HCT116 (cell line): Measurements from ENCODE around the gene ZBTB16.

Experiments used
- ELF1 ChIP-seq: IDR thresholded peaks from 2 replicates; pipeline ENCODE4 v1.6.1; 2012; ENCODE audit warnings: low read depth, borderline replicate concordance
- EZH2 ChIP-seq: fragments of 200-600 bp; sonication (generic); IDR thresholded peaks from 2 replicates; pipeline ENCODE4 v1.6.1; 2017; ENCODE audit warnings: antibody characterized with exemption, mixed run types
- EZH2phosphoT487 ChIP-seq: fragments of 200-600 bp; IDR thresholded peaks from 2 replicates; pipeline ENCODE4 v1.6.1; 2018; ENCODE audit warnings: antibody characterized with exemption, borderline replicate concordance
- POLR2A ChIP-seq: IDR thresholded peaks from 2 replicates; pipeline ENCODE4 v1.7.0; 2011; ENCODE audit warnings: borderline replicate concordance; ENCODE audit not compliant: insufficient read depth, insufficient read length; ENCODE audit errors: extremely low read depth
- POLR2AphosphoS5 ChIP-seq: IDR thresholded peaks from 2 replicates; pipeline ENCODE4 v1.6.1; 2011; ENCODE audit warnings: mild to moderate bottlenecking, low read depth, low read length, moderate library complexity
- SP1 ChIP-seq: IDR thresholded peaks from 2 replicates; pipeline ENCODE4 v1.6.1; 2012; ENCODE audit warnings: low read depth
- SRF ChIP-seq: IDR thresholded peaks from 2 replicates; pipeline ENCODE4 v1.6.1; 2012; ENCODE audit warnings: low read depth
- YY1 ChIP-seq: IDR thresholded peaks from 2 replicates; pipeline ENCODE4 v1.6.1; 2011; ENCODE audit warnings: low read length, low read depth, moderate library complexity, mild to moderate bottlenecking; ENCODE audit not compliant: insufficient replicate concordance; ENCODE audit errors: extremely low read depth
- ZFX ChIP-seq: fragments of 450-650 bp; IDR thresholded peaks from 2 replicates; pipeline ENCODE4 v1.6.1; 2017
- ZNF274 ChIP-seq: fragments of 200-500 bp; sonication (Bioruptor generic); IDR thresholded peaks from 2 replicates; pipeline ENCODE4 v1.6.1; 2014; ENCODE audit warnings: mild to moderate bottlenecking, low read depth, low read length, inconsistent platforms
- TF ChIP-seq, protein P1 (sequence below), 3 experiments: fragments of 200-600 bp in 1 of 3; sonication (generic) in 1 of 3; IDR thresholded peaks in 2 of 3; conservative IDR thresholded peaks in 1 of 3; 2 replicates each; pipeline ENCODE4 v1.5.1; 2012 to 2017; ENCODE audit warnings: low read depth in 2 of 3, low read length in 2 of 3, antibody characterized with exemption in 1 of 3, borderline replicate concordance in 1 of 3, control low read depth in 1 of 3, mild to moderate bottlenecking in 1 of 3, mixed read lengths in 1 of 3, mixed run types in 1 of 3, moderate library complexity in 1 of 3; ENCODE audit not compliant: insufficient read depth in 1 of 3

- TF ChIP-seq, protein P1, sequence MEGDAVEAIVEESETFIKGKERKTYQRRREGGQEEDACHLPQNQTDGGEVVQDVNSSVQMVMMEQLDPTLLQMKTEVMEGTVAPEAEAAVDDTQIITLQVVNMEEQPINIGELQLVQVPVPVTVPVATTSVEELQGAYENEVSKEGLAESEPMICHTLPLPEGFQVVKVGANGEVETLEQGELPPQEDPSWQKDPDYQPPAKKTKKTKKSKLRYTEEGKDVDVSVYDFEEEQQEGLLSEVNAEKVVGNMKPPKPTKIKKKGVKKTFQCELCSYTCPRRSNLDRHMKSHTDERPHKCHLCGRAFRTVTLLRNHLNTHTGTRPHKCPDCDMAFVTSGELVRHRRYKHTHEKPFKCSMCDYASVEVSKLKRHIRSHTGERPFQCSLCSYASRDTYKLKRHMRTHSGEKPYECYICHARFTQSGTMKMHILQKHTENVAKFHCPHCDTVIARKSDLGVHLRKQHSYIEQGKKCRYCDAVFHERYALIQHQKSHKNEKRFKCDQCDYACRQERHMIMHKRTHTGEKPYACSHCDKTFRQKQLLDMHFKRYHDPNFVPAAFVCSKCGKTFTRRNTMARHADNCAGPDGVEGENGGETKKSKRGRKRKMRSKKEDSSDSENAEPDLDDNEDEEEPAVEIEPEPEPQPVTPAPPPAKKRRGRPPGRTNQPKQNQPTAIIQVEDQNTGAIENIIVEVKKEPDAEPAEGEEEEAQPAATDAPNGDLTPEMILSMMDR (IDR thresholded peaks at IDR 0.05 in 2 of 3, conservative IDR thresholded peaks at IDR 0.05 in 1 of 3; ENCODE audit: borderline replicate concordance in 1 of 3, insufficient read depth in 1 of 3, low read depth in 2 of 3, low read length in 2 of 3) = no peak
- no peak for TF ChIP-seq ZNF274
- TF ChIP-seq SP1 = no peak
- TF ChIP-seq YY1 = no peak
- no peak for TF ChIP-seq POLR2AphosphoS5
- TF ChIP-seq SRF = no peak
- TF ChIP-seq ELF1 = no peak
- TF ChIP-seq ZFX = no peak
- no peak for TF ChIP-seq EZH2
- no peak for TF ChIP-seq POLR2A
- TF ChIP-seq EZH2phosphoT487 = no peak
Measured at GRCh38 chr11:114102993-114103896, 43.7 kb downstream of the ZBTB16 start.
